ENCODE measurements around the gene GPR160. TPM values are rescaled to one million over a fixed set of nuclear protein-coding genes. Genes with fewer than 3 reads are reported as not detected.

Gene GPR160
- total and polyA plus RNA-seq, 4 donors, result 0.99 to 7.2 (median 1.7) TPM

DNA sequence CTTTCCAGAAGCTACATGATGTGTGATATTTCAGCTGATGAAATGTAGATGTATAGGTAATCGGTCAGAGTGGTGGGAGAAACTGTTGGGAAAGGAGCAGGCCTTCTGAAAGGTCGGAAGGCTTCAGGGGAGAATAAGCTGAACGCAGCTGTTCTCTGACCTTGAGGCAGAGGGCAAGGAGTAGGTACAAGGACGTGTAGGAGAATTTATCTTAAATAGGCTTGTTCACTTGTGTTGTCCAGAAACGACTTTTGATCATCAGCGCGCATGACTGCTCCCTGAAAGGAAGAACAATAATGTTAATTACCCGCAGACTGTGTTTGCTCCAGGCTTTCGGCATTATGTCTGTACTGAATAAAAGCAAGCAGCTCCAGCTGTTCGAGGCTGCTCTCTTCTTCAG is 39.6 kb downstream of the GPR160 start:
- Histone ChIP-seq H3K4me1 (ENCODE audit: control insufficient read depth in 4 of 4, insufficient read depth in 4 of 4, low read length in 3 of 4) (no peaks in the 10 kb centered on the region), H3K9ac (ENCODE audit: low read depth in 1 of 2, low read length in 2 of 2) (no peak overlapping the region), H3K27me3 (ENCODE audit: control insufficient read depth in 4 of 4, insufficient read depth in 4 of 4, low read length in 3 of 4) (no peaks in the 10 kb centered on the region), H3K27ac (ENCODE audit: low read depth in 1 of 2, low read length in 2 of 2) (no peak overlapping the region), H3K9me3 (ENCODE audit: control insufficient read depth in 4 of 4, low read length in 3 of 4) (no peaks in the 10 kb centered on the region), H3K36me3 (ENCODE audit: control insufficient read depth in 4 of 4, insufficient read depth in 3 of 4, low read depth in 1 of 4, low read length in 3 of 4) (peaks cover 0 to 1% (median 0%) of the 10 kb centered on the region in 4 donors), H3K4me3 (ENCODE audit: low read depth in 1 of 3, low read length in 3 of 3) (no peak overlapping the region)
- no peak for DNase-seq (ENCODE audit: low spot score)
- 90% methylated on average over 10 of the region's 10 CpGs for WGBS
- TF ChIP-seq, protein P1, sequence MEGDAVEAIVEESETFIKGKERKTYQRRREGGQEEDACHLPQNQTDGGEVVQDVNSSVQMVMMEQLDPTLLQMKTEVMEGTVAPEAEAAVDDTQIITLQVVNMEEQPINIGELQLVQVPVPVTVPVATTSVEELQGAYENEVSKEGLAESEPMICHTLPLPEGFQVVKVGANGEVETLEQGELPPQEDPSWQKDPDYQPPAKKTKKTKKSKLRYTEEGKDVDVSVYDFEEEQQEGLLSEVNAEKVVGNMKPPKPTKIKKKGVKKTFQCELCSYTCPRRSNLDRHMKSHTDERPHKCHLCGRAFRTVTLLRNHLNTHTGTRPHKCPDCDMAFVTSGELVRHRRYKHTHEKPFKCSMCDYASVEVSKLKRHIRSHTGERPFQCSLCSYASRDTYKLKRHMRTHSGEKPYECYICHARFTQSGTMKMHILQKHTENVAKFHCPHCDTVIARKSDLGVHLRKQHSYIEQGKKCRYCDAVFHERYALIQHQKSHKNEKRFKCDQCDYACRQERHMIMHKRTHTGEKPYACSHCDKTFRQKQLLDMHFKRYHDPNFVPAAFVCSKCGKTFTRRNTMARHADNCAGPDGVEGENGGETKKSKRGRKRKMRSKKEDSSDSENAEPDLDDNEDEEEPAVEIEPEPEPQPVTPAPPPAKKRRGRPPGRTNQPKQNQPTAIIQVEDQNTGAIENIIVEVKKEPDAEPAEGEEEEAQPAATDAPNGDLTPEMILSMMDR (IDR thresholded peaks at IDR 0.05; ENCODE audit: low read depth, low read length, missing input control), result no peak
- TF ChIP-seq EGR1 (IDR thresholded peaks at IDR 0.05; ENCODE audit: low read depth in 2 of 2), result no peak
- TF ChIP-seq, protein P2, sequence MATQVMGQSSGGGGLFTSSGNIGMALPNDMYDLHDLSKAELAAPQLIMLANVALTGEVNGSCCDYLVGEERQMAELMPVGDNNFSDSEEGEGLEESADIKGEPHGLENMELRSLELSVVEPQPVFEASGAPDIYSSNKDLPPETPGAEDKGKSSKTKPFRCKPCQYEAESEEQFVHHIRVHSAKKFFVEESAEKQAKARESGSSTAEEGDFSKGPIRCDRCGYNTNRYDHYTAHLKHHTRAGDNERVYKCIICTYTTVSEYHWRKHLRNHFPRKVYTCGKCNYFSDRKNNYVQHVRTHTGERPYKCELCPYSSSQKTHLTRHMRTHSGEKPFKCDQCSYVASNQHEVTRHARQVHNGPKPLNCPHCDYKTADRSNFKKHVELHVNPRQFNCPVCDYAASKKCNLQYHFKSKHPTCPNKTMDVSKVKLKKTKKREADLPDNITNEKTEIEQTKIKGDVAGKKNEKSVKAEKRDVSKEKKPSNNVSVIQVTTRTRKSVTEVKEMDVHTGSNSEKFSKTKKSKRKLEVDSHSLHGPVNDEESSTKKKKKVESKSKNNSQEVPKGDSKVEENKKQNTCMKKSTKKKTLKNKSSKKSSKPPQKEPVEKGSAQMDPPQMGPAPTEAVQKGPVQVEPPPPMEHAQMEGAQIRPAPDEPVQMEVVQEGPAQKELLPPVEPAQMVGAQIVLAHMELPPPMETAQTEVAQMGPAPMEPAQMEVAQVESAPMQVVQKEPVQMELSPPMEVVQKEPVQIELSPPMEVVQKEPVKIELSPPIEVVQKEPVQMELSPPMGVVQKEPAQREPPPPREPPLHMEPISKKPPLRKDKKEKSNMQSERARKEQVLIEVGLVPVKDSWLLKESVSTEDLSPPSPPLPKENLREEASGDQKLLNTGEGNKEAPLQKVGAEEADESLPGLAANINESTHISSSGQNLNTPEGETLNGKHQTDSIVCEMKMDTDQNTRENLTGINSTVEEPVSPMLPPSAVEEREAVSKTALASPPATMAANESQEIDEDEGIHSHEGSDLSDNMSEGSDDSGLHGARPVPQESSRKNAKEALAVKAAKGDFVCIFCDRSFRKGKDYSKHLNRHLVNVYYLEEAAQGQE (IDR thresholded peaks at IDR 0.05), result no peak
- TF ChIP-seq SP1 (IDR thresholded peaks at IDR 0.05), result no peak
- no peak for TF ChIP-seq YY1 (IDR thresholded peaks at IDR 0.05)
- no peak for TF ChIP-seq JUND (IDR thresholded peaks at IDR 0.05)
- TF ChIP-seq NR2F2 (IDR thresholded peaks at IDR 0.05), result no peak

DNA sequence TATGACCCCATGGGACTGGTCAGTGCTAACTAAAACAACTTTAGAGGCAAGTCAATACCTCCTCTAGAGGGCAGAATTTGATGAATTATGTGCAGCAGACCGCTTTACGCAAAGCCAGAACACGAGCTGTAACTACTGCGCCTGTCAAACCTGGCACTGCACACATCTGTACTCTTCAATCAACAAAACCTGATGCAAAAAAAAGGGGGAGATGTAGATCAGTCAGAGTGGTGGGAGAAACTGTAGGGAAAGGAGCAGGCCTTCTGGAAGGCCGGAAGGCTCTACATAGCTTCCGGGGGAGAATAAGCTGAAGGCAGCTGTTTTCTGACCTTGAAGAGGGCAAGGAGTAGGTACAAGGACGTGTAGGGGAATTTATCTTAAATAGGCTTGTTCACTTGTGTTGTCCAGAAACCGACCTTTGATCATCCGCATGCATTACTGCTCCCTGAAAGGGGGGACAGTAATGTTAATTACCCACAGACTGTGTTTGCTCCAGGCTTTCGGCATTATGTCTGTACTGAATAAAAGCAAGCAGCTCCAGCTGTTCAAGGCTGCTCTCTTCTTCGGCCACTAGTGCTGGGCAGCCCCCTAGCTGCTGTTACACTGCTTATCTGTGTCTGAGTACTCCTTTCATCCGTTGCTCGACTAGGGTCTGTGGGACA is 41.0 kb downstream of the GPR160 start:
- Histone ChIP-seq H3K4me1 (ENCODE audit: control insufficient read depth in 4 of 4, insufficient read depth in 4 of 4, low read length in 3 of 4) (no peaks in the 10 kb centered on the region), H3K36me3 (ENCODE audit: control insufficient read depth in 4 of 4, insufficient read depth in 3 of 4, low read depth in 1 of 4, low read length in 3 of 4) (peaks cover 0 to 7% (median 2%) of the 10 kb centered on the region in 4 donors), H3K27me3 (ENCODE audit: control insufficient read depth in 4 of 4, insufficient read depth in 4 of 4, low read length in 3 of 4) (no peaks in the 10 kb centered on the region), H3K9ac (ENCODE audit: low read depth in 1 of 2, low read length in 2 of 2) (no peak overlapping the region), H3K4me3 (ENCODE audit: low read depth in 1 of 3, low read length in 3 of 3) (no peak overlapping the region), H3K27ac (ENCODE audit: low read depth in 1 of 2, low read length in 2 of 2) (no peak overlapping the region), H3K9me3 (ENCODE audit: control insufficient read depth in 4 of 4, low read length in 3 of 4) (no peaks in the 10 kb centered on the region)
- TF ChIP-seq, protein P1 (IDR thresholded peaks at IDR 0.05; ENCODE audit: low read depth, low read length, missing input control), result no peak
- no peak for TF ChIP-seq HNF4G (IDR thresholded peaks at IDR 0.05)
- TF ChIP-seq RAD21 (IDR thresholded peaks at IDR 0.05), result no peak
- no peak for TF ChIP-seq GABPA (IDR thresholded peaks at IDR 0.05 in 1 of 2, conservative IDR thresholded peaks at IDR 0.05 in 1 of 2)
- TF ChIP-seq, protein P2 (IDR thresholded peaks at IDR 0.05), result no peak
- no peak for TF ChIP-seq TAF1 (conservative IDR thresholded peaks at IDR 0.05)
- TF ChIP-seq, protein P3, sequence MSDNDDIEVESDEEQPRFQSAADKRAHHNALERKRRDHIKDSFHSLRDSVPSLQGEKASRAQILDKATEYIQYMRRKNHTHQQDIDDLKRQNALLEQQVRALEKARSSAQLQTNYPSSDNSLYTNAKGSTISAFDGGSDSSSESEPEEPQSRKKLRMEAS (IDR thresholded peaks at IDR 0.05), result no peak
- no peak for TF ChIP-seq RXRA (IDR thresholded peaks at IDR 0.05)
- no peak for TF ChIP-seq JUND (IDR thresholded peaks at IDR 0.05)
- TF ChIP-seq, protein P4, sequence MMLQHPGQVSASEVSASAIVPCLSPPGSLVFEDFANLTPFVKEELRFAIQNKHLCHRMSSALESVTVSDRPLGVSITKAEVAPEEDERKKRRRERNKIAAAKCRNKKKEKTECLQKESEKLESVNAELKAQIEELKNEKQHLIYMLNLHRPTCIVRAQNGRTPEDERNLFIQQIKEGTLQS (IDR thresholded peaks at IDR 0.05), result no peak
- TF ChIP-seq HNF4A (conservative IDR thresholded peaks at IDR 0.05), result no peak
- TF ChIP-seq EGR1 (IDR thresholded peaks at IDR 0.05; ENCODE audit: low read depth in 2 of 2), result no peak
- TF ChIP-seq YY1 (IDR thresholded peaks at IDR 0.05), result no peak
- TF ChIP-seq, protein P5, sequence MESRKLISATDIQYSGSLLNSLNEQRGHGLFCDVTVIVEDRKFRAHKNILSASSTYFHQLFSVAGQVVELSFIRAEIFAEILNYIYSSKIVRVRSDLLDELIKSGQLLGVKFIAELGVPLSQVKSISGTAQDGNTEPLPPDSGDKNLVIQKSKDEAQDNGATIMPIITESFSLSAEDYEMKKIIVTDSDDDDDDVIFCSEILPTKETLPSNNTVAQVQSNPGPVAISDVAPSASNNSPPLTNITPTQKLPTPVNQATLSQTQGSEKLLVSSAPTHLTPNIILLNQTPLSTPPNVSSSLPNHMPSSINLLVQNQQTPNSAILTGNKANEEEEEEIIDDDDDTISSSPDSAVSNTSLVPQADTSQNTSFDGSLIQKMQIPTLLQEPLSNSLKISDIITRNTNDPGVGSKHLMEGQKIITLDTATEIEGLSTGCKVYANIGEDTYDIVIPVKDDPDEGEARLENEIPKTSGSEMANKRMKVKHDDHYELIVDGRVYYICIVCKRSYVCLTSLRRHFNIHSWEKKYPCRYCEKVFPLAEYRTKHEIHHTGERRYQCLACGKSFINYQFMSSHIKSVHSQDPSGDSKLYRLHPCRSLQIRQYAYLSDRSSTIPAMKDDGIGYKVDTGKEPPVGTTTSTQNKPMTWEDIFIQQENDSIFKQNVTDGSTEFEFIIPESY (IDR thresholded peaks at IDR 0.05), result no peak
- TF ChIP-seq FOXA1 (IDR thresholded peaks at IDR 0.05), result no peak
- TF ChIP-seq NR2F2 (IDR thresholded peaks at IDR 0.05), result no peak
- TF ChIP-seq SP1 (IDR thresholded peaks at IDR 0.05), result no peak
- DNase-seq (ENCODE audit: low spot score), result no peak
- WGBS, result 86% methylated on average over 13 of the region's 13 CpGs

Measured in liver (tissue), 9 donors.